GM19240 (cell line): ENCODE results near the gene SUSD1.
"Not testable (repeated sequence)": the region's sequence is repeated elsewhere in the genome, so short reads cannot be mapped to it uniquely, and the experiment has no call there.

Experiments used
- DNase-seq: peaks from one replicate; pipeline ENCODE4 v3.0.0; 2011; ENCODE audit warnings: low spot score; ENCODE audit not compliant: insufficient read length

Gene SUSD1

GRCh38 chr9:112103405-112103804 is 71.7 kb downstream of the SUSD1 start:
- DNase-seq = no peak

DNA sequence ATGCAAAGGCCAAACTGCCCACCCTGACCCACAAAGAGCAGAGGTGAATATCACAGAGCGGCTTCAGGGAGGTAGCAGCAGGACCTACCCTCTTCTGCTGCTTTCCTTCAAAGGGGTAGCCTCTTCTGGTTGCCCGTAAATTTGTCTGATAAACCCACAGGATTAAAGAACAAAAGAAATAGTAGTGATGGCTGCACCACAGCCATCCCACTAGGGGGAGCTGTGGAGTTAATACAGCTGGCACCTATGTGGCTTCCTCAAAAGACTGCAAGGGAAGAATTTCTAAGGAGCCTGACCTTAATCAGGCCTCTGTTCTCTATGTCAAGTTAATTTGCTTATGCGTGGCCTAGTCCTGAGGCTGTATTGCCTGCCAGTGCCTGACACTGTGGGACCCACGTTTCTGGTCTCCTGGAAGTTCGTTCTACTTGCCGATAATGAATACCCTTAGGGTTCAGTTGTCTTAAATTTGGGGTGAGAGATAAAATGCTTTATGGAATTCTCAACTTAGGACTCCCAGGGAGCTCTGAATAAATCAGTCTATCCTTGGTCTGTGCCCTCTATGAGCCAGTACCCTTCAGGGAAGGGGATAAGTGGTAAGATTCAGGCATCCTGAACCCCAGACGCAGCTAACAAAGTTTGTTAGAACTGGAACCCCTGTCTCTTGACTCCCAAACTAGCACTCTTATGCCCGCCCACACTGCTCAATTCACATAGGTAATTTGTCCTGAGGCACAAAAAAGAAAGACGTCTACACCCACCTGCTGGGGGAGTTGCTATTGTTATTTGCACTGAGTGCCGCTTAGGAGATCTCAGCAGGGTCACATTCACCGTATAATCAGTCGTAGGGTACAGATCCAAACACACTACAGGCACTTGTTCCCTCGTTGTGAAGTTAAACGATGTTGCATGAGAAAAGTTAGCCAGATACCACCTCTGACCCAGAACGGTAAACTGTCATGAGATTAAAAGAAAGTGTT is 77.1 kb downstream of the SUSD1 start:
- DNase-seq = peak; percentile 30

DNA sequence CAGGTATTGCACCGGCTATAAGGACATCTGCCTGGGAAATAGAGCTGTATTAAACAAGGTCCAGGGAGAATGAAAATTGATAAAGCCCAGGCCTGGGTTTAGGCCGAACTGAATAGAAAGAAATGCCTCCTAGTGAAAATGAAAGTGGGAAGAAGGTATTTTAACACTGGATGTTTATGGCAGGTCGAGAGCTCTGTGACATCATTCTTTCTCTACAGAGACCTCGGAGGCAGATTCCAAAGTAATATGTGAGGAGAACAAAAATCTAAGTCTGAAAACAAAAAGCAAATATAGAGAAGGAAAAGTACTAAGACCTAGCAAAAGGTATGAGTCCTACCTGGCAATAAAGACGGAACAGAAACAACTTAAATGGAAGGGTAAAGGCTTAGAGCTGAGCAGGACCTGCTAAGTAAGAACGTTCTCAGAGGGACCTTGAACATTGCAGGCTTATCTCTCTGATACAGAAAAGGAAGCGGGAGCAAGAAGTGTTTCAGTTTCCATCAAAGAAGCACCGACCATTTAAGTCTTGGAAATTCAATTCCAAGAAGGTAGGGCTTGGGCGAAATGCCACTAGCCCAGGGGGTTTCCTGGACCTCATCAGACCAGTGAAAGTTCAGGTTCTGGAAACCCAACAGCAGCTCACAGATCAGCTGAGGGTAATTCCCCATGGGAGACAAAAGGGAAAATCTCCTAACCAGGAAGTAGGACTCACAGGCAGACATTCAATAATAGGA is 80.0 kb downstream of the SUSD1 start:
- no peak for DNase-seq

- no peak for DNase-seq
These were observed 80.9 kb downstream of the SUSD1 start for GRCh38 chr9:112094241-112094640.

DNA sequence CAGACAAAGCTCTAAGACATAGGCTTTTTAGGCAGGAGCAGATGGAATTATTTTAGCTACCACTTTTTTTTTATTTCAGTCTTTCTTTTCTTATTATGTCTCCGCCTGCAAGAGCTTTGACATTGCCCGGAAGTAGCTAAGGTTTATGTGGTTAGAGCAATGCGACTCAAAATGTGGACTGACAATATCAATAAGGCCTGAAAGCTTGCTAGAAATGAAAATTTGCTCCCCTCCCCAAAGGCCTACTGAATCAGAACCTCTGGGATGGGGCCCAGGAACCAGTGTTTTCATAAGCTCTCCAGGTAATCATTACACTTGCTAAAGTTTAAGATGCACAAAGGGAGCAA is 81.3 kb downstream of the SUSD1 start:
- DNase-seq = no peak

- no peak for DNase-seq
These were observed 81.8 kb downstream of the SUSD1 start for GRCh38 chr9:112093147-112093869.

- no peak for DNase-seq
These were observed 83.3 kb downstream of the SUSD1 start for GRCh38 chr9:112091810-112092209.

DNA sequence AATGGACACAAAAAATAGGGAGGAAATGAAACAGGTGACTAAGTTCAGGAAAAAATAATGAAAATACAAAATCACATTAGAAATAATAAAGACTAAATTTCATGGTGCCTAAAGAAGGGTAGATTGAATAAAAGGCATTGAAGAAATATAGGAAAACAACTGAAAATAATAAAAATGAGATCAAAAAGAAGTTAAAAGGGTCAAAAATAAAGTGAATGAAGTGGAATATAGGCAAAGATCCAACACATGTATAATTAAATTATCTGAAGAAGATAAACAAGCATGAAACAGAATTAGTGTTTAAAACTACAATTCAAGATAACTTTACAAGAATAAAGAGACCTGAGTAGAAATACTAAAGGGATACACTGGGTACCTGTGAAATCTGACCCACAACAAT is 87.6 kb downstream of the SUSD1 start:
- DNase-seq = no peak

DNA sequence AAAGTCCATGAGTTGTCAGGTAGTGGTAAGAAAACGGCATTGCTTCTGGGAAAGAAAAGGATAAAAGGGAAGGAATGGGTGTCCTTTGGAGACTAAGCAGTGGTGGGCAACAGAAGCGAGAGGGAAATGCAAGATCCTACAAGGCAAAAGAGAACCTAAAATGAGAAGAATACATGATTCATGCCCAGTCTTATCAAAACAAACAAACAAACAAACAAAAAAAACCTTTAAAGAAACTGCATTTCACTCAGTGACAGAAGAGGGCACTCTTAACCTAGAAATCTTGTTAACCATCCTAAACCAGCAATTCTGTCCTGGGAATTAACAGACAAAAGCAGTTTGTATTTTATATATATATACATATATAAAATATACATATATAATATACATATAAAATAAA is 88.5 kb downstream of the SUSD1 start:
- no peak for DNase-seq

DNA sequence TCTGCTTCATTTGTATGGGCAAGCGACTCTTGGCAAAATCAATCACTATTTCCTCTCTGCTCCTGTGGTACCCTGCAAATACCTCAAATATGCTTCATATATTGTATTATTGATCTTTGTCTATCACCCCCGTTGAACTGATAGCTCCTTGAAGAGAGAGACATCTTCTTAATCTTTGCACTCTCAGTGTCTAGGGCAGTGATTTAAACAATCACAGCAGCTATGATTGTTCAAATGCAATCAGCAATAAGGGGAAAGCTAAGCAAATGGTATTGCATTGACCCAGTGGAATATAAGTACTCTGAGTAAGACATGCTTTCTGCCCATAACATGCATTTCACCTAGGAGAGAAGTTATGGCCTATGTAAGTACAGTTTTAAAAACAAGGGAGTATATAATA is 90.2 kb downstream of the SUSD1 start:
- no peak for DNase-seq

DNA sequence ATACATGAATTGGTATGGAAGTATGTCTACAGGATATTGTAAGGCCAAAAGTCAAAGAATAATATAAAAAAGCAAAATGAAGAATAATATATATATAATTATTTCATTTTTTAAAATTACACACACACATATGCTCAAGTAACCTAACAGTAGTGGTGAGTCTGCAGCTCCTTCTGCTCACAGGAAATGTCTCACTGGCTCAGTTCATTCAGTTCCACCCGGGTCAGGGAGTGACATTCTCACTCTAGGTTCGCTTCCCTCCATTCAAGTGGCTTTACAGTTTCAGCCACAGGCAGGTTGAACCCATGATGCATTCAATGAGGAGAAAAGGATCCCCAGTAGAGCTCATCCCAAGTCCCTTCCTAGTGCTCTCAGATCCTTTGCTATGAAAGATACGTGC is 90.8 kb downstream of the SUSD1 start:
- DNase-seq = no peak

DNA sequence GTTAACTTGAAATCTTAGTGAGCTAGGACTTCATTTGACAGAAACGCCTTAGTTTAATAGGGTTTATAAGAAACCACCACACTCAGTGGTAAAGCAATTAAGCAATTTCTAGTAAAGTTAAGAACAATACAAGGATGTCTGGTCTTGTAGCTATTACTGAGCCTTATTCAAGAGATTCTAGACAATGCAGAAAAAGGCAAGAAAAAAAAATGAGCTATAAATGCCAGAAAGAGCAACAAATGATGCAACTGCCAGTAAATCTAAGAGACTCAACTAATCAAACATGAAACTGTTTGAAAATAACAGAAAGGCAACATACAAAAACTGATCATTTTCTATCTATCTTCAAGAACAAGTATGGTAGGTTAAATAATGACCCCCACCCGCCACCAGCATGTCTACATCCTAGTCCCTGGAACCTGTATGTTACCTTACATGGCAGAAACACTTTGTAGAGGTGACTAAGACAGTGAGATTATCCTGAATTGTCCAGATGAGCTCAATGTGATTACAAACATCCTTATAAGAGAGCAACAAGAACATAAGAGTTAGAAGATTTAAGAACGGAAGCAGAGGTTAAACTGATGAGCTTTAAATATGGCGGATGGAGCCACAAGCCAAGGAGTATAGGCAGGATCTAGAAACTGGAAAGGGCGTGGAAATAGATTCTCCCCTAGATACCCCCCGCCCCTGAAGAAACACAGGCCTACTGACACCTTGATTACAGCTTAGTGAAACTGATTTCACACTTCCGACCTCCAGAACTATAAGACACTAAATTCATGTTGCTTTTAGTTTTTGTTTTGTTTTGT is 93.0 kb downstream of the SUSD1 start:
- no peak for DNase-seq

GRCh38 chr9:112080831-112081542 is 94.1 kb downstream of the SUSD1 start:
- no peak for DNase-seq

- DNase-seq = no peak
These were observed 96.7 kb downstream of the SUSD1 start for GRCh38 chr9:112078432-112078831.

GRCh38 chr9:112076814-112077213 is 98.3 kb downstream of the SUSD1 start:
- no peak for DNase-seq

DNA sequence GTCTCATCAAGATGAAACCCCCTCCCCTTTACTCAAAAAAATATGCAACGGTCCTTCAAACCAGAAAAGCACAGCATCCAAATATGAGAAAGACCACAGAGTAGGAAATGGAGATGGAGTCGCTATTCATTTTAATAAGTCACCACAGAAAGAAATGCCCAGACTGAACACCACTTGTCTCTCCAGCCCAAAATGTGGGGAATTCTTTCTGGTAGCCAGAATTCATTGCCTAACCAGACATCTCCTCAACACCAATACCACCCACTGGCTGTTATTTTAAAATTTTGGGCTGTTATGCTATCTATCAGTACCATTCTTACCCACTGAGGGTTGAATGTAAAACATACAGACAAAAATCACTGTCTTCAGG is 100.1 kb downstream of the SUSD1 start:
- no peak for DNase-seq

DNA sequence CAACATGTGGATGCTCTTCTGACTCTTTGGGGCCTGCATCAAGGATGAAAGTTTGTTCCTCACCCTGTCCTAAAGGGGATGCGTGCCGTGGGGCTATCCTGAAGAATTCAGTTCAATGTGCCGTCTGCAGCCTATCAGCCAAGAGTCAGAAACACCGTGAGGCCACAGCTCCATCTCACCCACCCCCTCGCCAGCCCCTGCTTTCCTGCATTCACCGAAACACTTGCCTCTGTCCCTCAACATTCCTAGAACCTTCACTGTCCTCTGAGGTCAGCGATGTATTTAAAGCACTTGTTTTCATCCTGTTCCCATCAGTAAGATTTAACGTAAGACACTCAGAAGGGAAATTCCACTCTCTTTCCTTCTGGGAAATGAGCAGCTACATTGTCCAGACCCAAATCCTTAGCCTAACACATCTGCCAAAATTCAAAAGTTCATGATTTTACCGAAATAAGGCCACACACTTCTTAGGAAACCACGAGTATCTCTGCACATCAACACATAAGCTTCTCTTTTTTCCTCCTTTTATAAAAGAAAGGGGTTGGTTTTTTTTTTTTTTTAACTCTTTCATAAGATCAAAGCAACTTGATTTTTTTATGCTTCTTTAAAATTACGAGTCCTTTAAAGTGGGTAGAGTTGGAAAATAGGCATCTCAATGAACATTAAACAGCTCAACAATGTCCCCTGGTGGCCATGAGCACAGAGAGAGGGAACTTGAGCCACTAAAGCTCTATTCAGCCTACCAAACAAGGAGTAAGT is 100.7 kb downstream of the SUSD1 start:
- peak; percentile 16 for DNase-seq

DNA sequence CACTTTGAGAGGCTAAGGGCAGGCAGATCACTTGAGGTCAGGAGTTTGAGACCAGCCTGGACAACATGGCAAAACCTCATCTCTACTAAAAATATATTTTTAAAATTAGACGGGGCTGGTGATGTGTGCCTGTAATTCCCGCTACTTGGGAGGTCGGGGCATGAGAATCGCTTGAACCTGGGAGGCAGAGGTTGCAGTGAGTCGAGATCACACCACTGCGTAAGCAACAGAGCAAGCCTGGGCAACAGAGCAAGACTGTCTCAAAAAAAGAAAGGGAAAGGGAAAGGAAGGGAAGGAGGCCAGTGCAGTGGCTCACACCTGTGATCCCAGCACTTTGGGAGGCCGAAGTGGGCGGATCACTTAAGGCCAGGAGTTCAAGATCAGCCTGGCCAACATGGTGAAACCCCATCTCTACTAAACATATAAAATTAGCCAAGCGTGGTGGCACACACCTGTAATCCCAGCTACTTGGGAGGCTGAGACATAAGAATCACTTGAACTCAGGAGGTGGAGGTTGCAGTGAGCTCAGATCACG is 101.4 kb downstream of the SUSD1 start:
- DNase-seq = not testable (repeated sequence)
